Measurements from ENCODE around the gene SOX11.

Gene SOX11

GRCh38 chr2:5734859-5735520 is 42.8 kb downstream of the SOX11 start:
- TF ChIP-seq EZH2phosphoT487 (conservative IDR thresholded peaks at IDR 0.05; ENCODE audit: low read length) (no peak), CTCF (IDR thresholded peaks at IDR 0.05; ENCODE audit: insufficient read depth, low read length, poor library complexity, severe bottlenecking) (no peak)

GRCh38 chr2:5735521-5735861 is 43.3 kb downstream of the SOX11 start:
- Histone ChIP-seq H4K20me1 (ENCODE audit: low read depth, low read length) (no peaks in the 10 kb centered on the region), H3K4me2 (ENCODE audit: low read depth, low read length, poor library complexity, severe bottlenecking) (no peak overlapping the region), H3K36me3 (ENCODE audit: low read length) (no peaks in the 10 kb centered on the region), H3K9me2 (replicated peaks; ENCODE audit: insufficient read depth, low read length) (no peaks in the 10 kb centered on the region), H3K4me3 (ENCODE audit: insufficient read depth, low read length, poor library complexity, severe bottlenecking) (no peak overlapping the region), H3K27me3 (ENCODE audit: low read length) (0 out of 2 replicates have a peak, but pooled peaks cover 3% of the 10 kb centered on the region), H3K9ac (ENCODE audit: low read length) (no peak overlapping the region), H3F3A (ENCODE audit: insufficient read depth) (no peaks in the 10 kb centered on the region), H3K27ac (ENCODE audit: low read depth, low read length) (no peak overlapping the region), H2AFZ (ENCODE audit: low read depth, low read length, severe bottlenecking) (no peak overlapping the region), H3K9me3 (ENCODE audit: insufficient read depth, low read length) (no peaks in the 10 kb centered on the region), H3K79me2 (ENCODE audit: insufficient read depth, low read length) (no peaks in the 10 kb centered on the region)
- TF ChIP-seq CTCF (IDR thresholded peaks at IDR 0.05; ENCODE audit: insufficient read depth, low read length, poor library complexity, severe bottlenecking) (no peak), EZH2phosphoT487 (conservative IDR thresholded peaks at IDR 0.05; ENCODE audit: low read length) (no peak)

More at GRCh38 chr2:5734859-5735520, 42.8 kb downstream of the SOX11 start:
- Histone ChIP-seq H3K9ac (ENCODE audit: low read length) (no peak overlapping the region), H3K9me3 (ENCODE audit: insufficient read depth, low read length) (no peaks in the 10 kb centered on the region), H3K27me3 (ENCODE audit: low read length) (0 out of 2 replicates have a peak, but pooled peaks cover 3% of the 10 kb centered on the region), H3F3A (ENCODE audit: insufficient read depth) (no peaks in the 10 kb centered on the region), H3K9me2 (replicated peaks; ENCODE audit: insufficient read depth, low read length) (no peaks in the 10 kb centered on the region), H3K36me3 (ENCODE audit: low read length) (no peaks in the 10 kb centered on the region), H4K20me1 (ENCODE audit: low read depth, low read length) (no peaks in the 10 kb centered on the region), H3K4me3 (ENCODE audit: insufficient read depth, low read length, poor library complexity, severe bottlenecking) (no peak overlapping the region), H2AFZ (ENCODE audit: low read depth, low read length, severe bottlenecking) (no peak overlapping the region), H3K79me2 (ENCODE audit: insufficient read depth, low read length) (no peaks in the 10 kb centered on the region), H3K4me2 (ENCODE audit: low read depth, low read length, poor library complexity, severe bottlenecking) (no peak overlapping the region), H3K27ac (ENCODE audit: low read depth, low read length) (no peak overlapping the region)

- H3K9me2 ChIP-seq (replicated peaks; ENCODE audit: insufficient read depth, low read length): no peaks in the 10 kb centered on the region
- no peak overlapping the region for H3K4me3 ChIP-seq (ENCODE audit: insufficient read depth, low read length, poor library complexity, severe bottlenecking)
- H3F3A ChIP-seq (ENCODE audit: insufficient read depth): no peaks in the 10 kb centered on the region
- 0 out of 2 replicates have a peak, but pooled peaks cover 3% of the 10 kb centered on the region for H3K27me3 ChIP-seq (ENCODE audit: low read length)
- H3K9me3 ChIP-seq (ENCODE audit: insufficient read depth, low read length): no peaks in the 10 kb centered on the region
- no peaks in the 10 kb centered on the region for H3K36me3 ChIP-seq (ENCODE audit: low read length)
- no peak overlapping the region for H3K9ac ChIP-seq (ENCODE audit: low read length)
- no peak overlapping the region for H2AFZ ChIP-seq (ENCODE audit: low read depth, low read length, severe bottlenecking)
- no peak overlapping the region for H3K27ac ChIP-seq (ENCODE audit: low read depth, low read length)
- no peaks in the 10 kb centered on the region for H4K20me1 ChIP-seq (ENCODE audit: low read depth, low read length)
- H3K79me2 ChIP-seq (ENCODE audit: insufficient read depth, low read length): no peaks in the 10 kb centered on the region
- H3K4me2 ChIP-seq (ENCODE audit: low read depth, low read length, poor library complexity, severe bottlenecking): no peak overlapping the region
- no peak for TF ChIP-seq CTCF (IDR thresholded peaks at IDR 0.05; ENCODE audit: insufficient read depth, low read length, poor library complexity, severe bottlenecking)
- no peak for TF ChIP-seq EZH2phosphoT487 (conservative IDR thresholded peaks at IDR 0.05; ENCODE audit: low read length)
These were observed 43.9 kb downstream of the SOX11 start for GRCh38 chr2:5736050-5736449.
